Measurements from ENCODE around the gene SSBP3. TPM values are rescaled to one million over a fixed set of nuclear protein-coding genes. Genes with fewer than 3 reads are reported as not detected.

The SSBP3 gene
- total RNA-seq, 1 donor from 2014 or later = 29.7 TPM

- no peak for TF ChIP-seq CTCF (IDR thresholded peaks at IDR 0.05)
- Mint-ChIP-seq H3K9me3 (no peaks in the 10 kb centered on the region), H3K4me1 (peaks cover 67% of the 10 kb centered on the region), H3K4me3 (no peak overlapping the region), H3K36me3 (ENCODE audit: low read depth) (peaks cover 4% of the 10 kb centered on the region), H3K27ac (peak overlapping the region; percentile 50), H3K27me3 (no peaks in the 10 kb centered on the region)
- POLR2A ChIA-PET = no interaction called here
- intact Hi-C loops (cut with micrococcal nuclease) = no loop called here
- DNase-seq (no peak), ATAC-seq (ENCODE audit: low read depth) (no peak)
- CTCF ChIA-PET = no interaction called here
These were observed 30.9 kb downstream of the SSBP3 start for GRCh38 chr1:54375298-54375697.

GRCh38 chr1:54374766-54375165 lies 31.4 kb downstream of the SSBP3 start:
- CTCF ChIA-PET = no interaction called here
- H3K36me3 Mint-ChIP-seq (ENCODE audit: low read depth) = peaks cover 4% of the 10 kb centered on the region
- ATAC-seq (ENCODE audit: low read depth) = no peak
- no peaks in the 10 kb centered on the region for H3K27me3 Mint-ChIP-seq
- no peaks in the 10 kb centered on the region for H3K9me3 Mint-ChIP-seq
- TF ChIP-seq CTCF (IDR thresholded peaks at IDR 0.05) = no peak
- no peak for DNase-seq
- H3K27ac Mint-ChIP-seq = peak overlapping the region; percentile 63
- peaks cover 67% of the 10 kb centered on the region for H3K4me1 Mint-ChIP-seq
- intact Hi-C loops (cut with micrococcal nuclease) = no loop called here
- POLR2A ChIA-PET = no interaction called here
- H3K4me3 Mint-ChIP-seq = no peak overlapping the region

GRCh38 chr1:54372978-54373377 lies 33.2 kb downstream of the SSBP3 start:
- peak overlapping the region; percentile 25 for H3K4me3 Mint-ChIP-seq
- H3K4me1 Mint-ChIP-seq = peaks cover 60% of the 10 kb centered on the region
- H3K36me3 Mint-ChIP-seq (ENCODE audit: low read depth) = peaks cover 3% of the 10 kb centered on the region
- ChIA-PET CTCF (no interaction called here), POLR2A (no interaction called here)
- DNase-seq (no peak), ATAC-seq (ENCODE audit: low read depth) (peak; percentile 25)
- TF ChIP-seq CTCF (IDR thresholded peaks at IDR 0.05) = no peak
- intact Hi-C loops (cut with micrococcal nuclease) = no loop called here
- H3K27ac Mint-ChIP-seq = peak overlapping the region; percentile 66
- H3K27me3 Mint-ChIP-seq = no peaks in the 10 kb centered on the region
- no peaks in the 10 kb centered on the region for H3K9me3 Mint-ChIP-seq

GRCh38 chr1:54371942-54372275 lies 34.3 kb downstream of the SSBP3 start:
- no peak overlapping the region for H3K27ac Mint-ChIP-seq
- POLR2A ChIA-PET = no interaction called here
- H3K36me3 Mint-ChIP-seq (ENCODE audit: low read depth) = peaks cover 3% of the 10 kb centered on the region
- peaks cover 51% of the 10 kb centered on the region for H3K4me1 Mint-ChIP-seq
- H3K27me3 Mint-ChIP-seq = no peaks in the 10 kb centered on the region
- intact Hi-C loops (cut with micrococcal nuclease) = no loop called here
- ATAC-seq (ENCODE audit: low read depth) = no peak
- no peak for TF ChIP-seq CTCF (IDR thresholded peaks at IDR 0.05)
- CTCF ChIA-PET = no interaction called here
- no peak overlapping the region for H3K4me3 Mint-ChIP-seq
- no peaks in the 10 kb centered on the region for H3K9me3 Mint-ChIP-seq
- no peak for DNase-seq

- TF ChIP-seq CTCF (IDR thresholded peaks at IDR 0.05) = no peak
- no peak overlapping the region for H3K27ac Mint-ChIP-seq
- peaks cover 45% of the 10 kb centered on the region for H3K4me1 Mint-ChIP-seq
- ChIA-PET POLR2A (no interaction called here), CTCF (no interaction called here)
- intact Hi-C loops (cut with micrococcal nuclease) = no loop called here
- peaks cover 3% of the 10 kb centered on the region for H3K36me3 Mint-ChIP-seq (ENCODE audit: low read depth)
- DNase-seq = no peak
- H3K27me3 Mint-ChIP-seq = no peaks in the 10 kb centered on the region
- H3K9me3 Mint-ChIP-seq = no peaks in the 10 kb centered on the region
- ATAC-seq (ENCODE audit: low read depth) = no peak
- no peak overlapping the region for H3K4me3 Mint-ChIP-seq
These were observed 34.9 kb downstream of the SSBP3 start for GRCh38 chr1:54371038-54371941.

Data from activated B cell treated with CpG ODN at 0.5 μM for 24 hours (primary cell).